DOHH2 (cell line): Measurements from ENCODE around the gene NHERF2.

Experiments used
- H3F3A ChIP-seq: fragments of 200-600 bp; sonication (generic), shearing (Covaris generic); 2 replicates; pipeline ENCODE4 v1.6.0; 2016; ENCODE audit warnings: antibody characterized with exemption, mild to moderate bottlenecking; ENCODE audit not compliant: control insufficient read depth, insufficient read depth
- H3K27ac ChIP-seq: fragments of 200-600 bp; sonication (generic); 2 replicates; pipeline ENCODE4 v1.5.1; 2014; ENCODE audit warnings: low read depth, mild to moderate bottlenecking, low read length, moderate library complexity
- H3K27me3 ChIP-seq: fragments of 200-600 bp; sonication (generic); 2 replicates; pipeline ENCODE4 v1.6.1; 2014; ENCODE audit warnings: mild to moderate bottlenecking, low read length, mixed read lengths; ENCODE audit not compliant: control insufficient read depth
- H3K36me3 ChIP-seq: fragments of 200-600 bp; sonication (generic); 2 replicates; pipeline ENCODE4 v1.6.1; 2014; ENCODE audit warnings: mild to moderate bottlenecking, low read length, moderate library complexity, mixed read lengths; ENCODE audit not compliant: control insufficient read depth
- H3K4me1 ChIP-seq: fragments of 200-600 bp; sonication (generic); 2 replicates; pipeline ENCODE4 v1.6.1; 2014; ENCODE audit warnings: mild to moderate bottlenecking, low read length, mixed read lengths; ENCODE audit not compliant: control insufficient read depth
- H3K4me2 ChIP-seq: fragments of 200-600 bp; sonication (generic); 2 replicates; pipeline ENCODE4 v1.6.0; 2014; ENCODE audit warnings: mild to moderate bottlenecking, low read length, moderate library complexity
- H3K4me3 ChIP-seq: fragments of 200-600 bp; sonication (generic); 2 replicates; pipeline ENCODE4 v1.5.1; 2014; ENCODE audit warnings: mild to moderate bottlenecking, low read length, mixed read lengths
- H3K79me2 ChIP-seq: fragments of 200-600 bp; sonication (generic); 2 replicates; pipeline ENCODE4 v1.6.1; 2014; ENCODE audit warnings: mild to moderate bottlenecking, low read length, mixed read lengths; ENCODE audit not compliant: control insufficient read depth
- H3K9me2 ChIP-seq: fragments of 200-600 bp; sonication (generic); replicated peaks from 2 replicates; pipeline ENCODE4 v1.6.1; 2014; ENCODE audit warnings: mild to moderate bottlenecking, low read length, mixed read lengths; ENCODE audit not compliant: control insufficient read depth
- H3K9me3 ChIP-seq: fragments of 200-600 bp; sonication (generic); 2 replicates; pipeline ENCODE4 v1.6.1; 2014; ENCODE audit warnings: antibody characterized with exemption, low read length, mixed read lengths; ENCODE audit not compliant: control insufficient read depth, insufficient read depth
- H4K20me1 ChIP-seq: fragments of 200-600 bp; sonication (generic); 2 replicates; pipeline ENCODE4 v1.6.0; 2014; ENCODE audit warnings: low read depth, mild to moderate bottlenecking, antibody characterized with exemption, low read length, moderate library complexity; ENCODE audit not compliant: control insufficient read depth, insufficient read depth
- CTCF ChIP-seq: fragments of 200-600 bp; sonication (generic); IDR thresholded peaks from one replicate; pipeline ENCODE4 v1.5.1; 2014; ENCODE audit warnings: antibody characterized with exemption, mild to moderate bottlenecking, low read depth, low read length; ENCODE audit not compliant: poor library complexity, severe bottlenecking
- EZH2phosphoT487 ChIP-seq: fragments of 200-600 bp; sonication (generic); IDR thresholded peaks from 2 replicates; pipeline ENCODE4 v1.6.1; 2017; ENCODE audit warnings: borderline replicate concordance, mild to moderate bottlenecking, antibody characterized with exemption, low read length, moderate library complexity, mixed read lengths

NHERF2 gene

GRCh38 chr16:2086106-2086742 lies 59.5 kb downstream of the NHERF2 start:
- no peak overlapping the region for H3K4me2 ChIP-seq
- H3K4me1 ChIP-seq: peaks cover 6% of the 10 kb centered on the region
- no peaks in the 10 kb centered on the region for H3K9me3 ChIP-seq
- H3K79me2 ChIP-seq: no peaks in the 10 kb centered on the region
- no peak overlapping the region for H3K27ac ChIP-seq
- TF ChIP-seq CTCF: no peak
- no peak for TF ChIP-seq EZH2phosphoT487
- peaks cover 39% of the 10 kb centered on the region for H3K36me3 ChIP-seq
- H3K9me2 ChIP-seq: no peaks in the 10 kb centered on the region
- no peak overlapping the region for H3K4me3 ChIP-seq
- H4K20me1 ChIP-seq: no peaks in the 10 kb centered on the region
- H3K27me3 ChIP-seq: no peaks in the 10 kb centered on the region
- H3F3A ChIP-seq: no peaks in the 10 kb centered on the region

GRCh38 chr16:2086812-2087747 lies 60.4 kb downstream of the NHERF2 start:
- H3K27ac ChIP-seq: no peak overlapping the region
- H4K20me1 ChIP-seq: no peaks in the 10 kb centered on the region
- no peaks in the 10 kb centered on the region for H3K9me3 ChIP-seq
- no peaks in the 10 kb centered on the region for H3K27me3 ChIP-seq
- no peaks in the 10 kb centered on the region for H3F3A ChIP-seq
- peaks cover 6% of the 10 kb centered on the region for H3K4me1 ChIP-seq
- no peaks in the 10 kb centered on the region for H3K79me2 ChIP-seq
- H3K4me3 ChIP-seq: no peak overlapping the region
- H3K9me2 ChIP-seq: no peaks in the 10 kb centered on the region
- H3K36me3 ChIP-seq: peaks cover 39% of the 10 kb centered on the region
- TF ChIP-seq CTCF (no peak), EZH2phosphoT487 (no peak)
- no peak overlapping the region for H3K4me2 ChIP-seq

GRCh38 chr16:2087748-2088631 lies 61.3 kb downstream of the NHERF2 start:
- peaks cover 6% of the 10 kb centered on the region for H3K4me1 ChIP-seq
- TF ChIP-seq EZH2phosphoT487 (no peak), CTCF (no peak)
- H4K20me1 ChIP-seq: no peaks in the 10 kb centered on the region
- no peak overlapping the region for H3K27ac ChIP-seq
- H3K27me3 ChIP-seq: no peaks in the 10 kb centered on the region
- no peaks in the 10 kb centered on the region for H3K79me2 ChIP-seq
- H3K9me3 ChIP-seq: no peaks in the 10 kb centered on the region
- H3K36me3 ChIP-seq: peaks cover 36% of the 10 kb centered on the region
- no peak overlapping the region for H3K4me3 ChIP-seq
- no peaks in the 10 kb centered on the region for H3F3A ChIP-seq
- H3K4me2 ChIP-seq: no peak overlapping the region
- H3K9me2 ChIP-seq: no peaks in the 10 kb centered on the region
